GM12878 (cell line): ENCODE measurements around the gene SLC31A2. TPM values are rescaled to one million over a fixed set of nuclear protein-coding genes. Genes with fewer than 3 reads are reported as not detected.
A peak's percentile ranks its signal among the peaks of the same experiment; 100 is the strongest.

Source experiments
- ATAC-seq: fragments of 200-7000 bp; cut with Tn5 transposase; 3 replicates; pipeline ENCODE4 v1.9.1; 2020; ENCODE audit warnings: mild to moderate bottlenecking, moderate library complexity
- BruUV-seq: library from RNA; stranded (reverse); fragments of 400-500 nt; replicated peaks from 2 replicates; lab custom pipeline; 2021; lab: Mats Ljungman, UMichigan
- CTCF ChIA-PET: fragments of 300-600 bp; sonication (Branson Sonifier 250); formaldehyde crosslinking; extraction: SDS; loops from one replicate; lab custom pipeline; 2021; ENCODE audit warnings: inconsistent platforms; lab: Yijun Ruan, JAX
- POLR2A ChIA-PET: fragments of 350-600 bp; formaldehyde crosslinking; extraction: SDS; loops from one replicate; lab custom pipeline; 2021; ENCODE audit warnings: inconsistent platforms; lab: Charles Lee
- RAD21 ChIA-PET: fragments of 300-600 bp; sonication (Branson Sonifier 250); formaldehyde crosslinking; loops from one replicate; lab custom pipeline; 2023; ENCODE audit warnings: antibody characterized with exemption; ENCODE audit not compliant: unreplicated experiment; lab: Charles Lee
- SMC1A ChIA-PET: fragments of 300-600 bp; sonication (Branson Sonifier 250); formaldehyde crosslinking; loops from one replicate; lab custom pipeline; 2023; ENCODE audit not compliant: unreplicated experiment, uncharacterized antibody; lab: Charles Lee
- DNase-seq: peaks from one replicate; pipeline ENCODE4 v3.0.0-alpha.2; 2011; ENCODE audit warnings: low read depth, low spot score
- FAIRE-seq: peaks from 3 replicates; lab custom pipeline; 2011; peaks lifted over from hg19 to GRCh38; lab: Jason Lieb, UNC
- H2AFZ ChIP-seq: 2 replicates; pipeline ENCODE4 v1.6.0; 2011; ENCODE audit warnings: low read depth, low read length, control low read depth; ENCODE audit not compliant: control insufficient read depth
- H3K27ac ChIP-seq: 2 replicates; pipeline ENCODE4 v1.5.1; 2011; ENCODE audit warnings: control low read depth; ENCODE audit not compliant: control insufficient read depth, insufficient read depth
- H3K27me3 ChIP-seq, 2 experiments: replicated peaks in 1 of 2; 2 replicates each; pipeline versions ENCODE4 v1.6.0 to v1.6.1; 2011; ENCODE audit warnings: low read length in 1 of 2; ENCODE audit not compliant: control insufficient read depth in 2 of 2, insufficient read depth in 2 of 2
- H3K36me3 ChIP-seq, 2 experiments: 2 replicates each; pipeline ENCODE4 v1.5.1; 2011; ENCODE audit warnings: low read length in 1 of 2; ENCODE audit not compliant: control insufficient read depth in 2 of 2, insufficient read depth in 2 of 2
- H3K4me1 ChIP-seq: 2 replicates; pipeline ENCODE4 v1.6.1; 2011; ENCODE audit warnings: mild to moderate bottlenecking, low read length, moderate library complexity, mixed read lengths; ENCODE audit not compliant: control insufficient read depth, insufficient read depth
- H3K4me2 ChIP-seq: 2 replicates; pipeline ENCODE4 v1.6.0; 2011; ENCODE audit warnings: control low read depth; ENCODE audit not compliant: control insufficient read depth, insufficient read depth
- H3K4me3 ChIP-seq: fragments of 200-600 bp; sonication (generic); 2 replicates; pipeline ENCODE4 v1.5.1; 2016
- H3K79me2 ChIP-seq: 2 replicates; pipeline ENCODE4 v1.6.0; 2011; ENCODE audit warnings: low read length; ENCODE audit not compliant: control insufficient read depth, insufficient read depth
- H3K9ac ChIP-seq: 2 replicates; pipeline ENCODE4 v1.8.0; 2011; ENCODE audit warnings: low read length, control low read depth, mixed read lengths; ENCODE audit not compliant: control insufficient read depth, insufficient read depth
- H3K9me3 ChIP-seq: replicated peaks from 3 replicates; pipeline ENCODE4 v1.5.1; 2011; ENCODE audit warnings: mild to moderate bottlenecking, low read length; ENCODE audit not compliant: control insufficient read depth, insufficient read depth
- H4K20me1 ChIP-seq: 2 replicates; pipeline ENCODE4 v1.6.0; 2011; ENCODE audit not compliant: control insufficient read depth, insufficient read depth
- CBX3 ChIP-seq: fragments of 200-600 bp; sonication (generic); IDR thresholded peaks from 2 replicates; pipeline ENCODE4 v1.6.1; 2016; ENCODE audit warnings: low read depth, borderline replicate concordance
- EGR1 ChIP-seq, 2 experiments: IDR thresholded peaks; 1 replicate in 1 of 2; 2 replicates in 1 of 2; pipeline ENCODE4 v1.6.1; 2011 to 2012; ENCODE audit warnings: low read depth in 2 of 2, low read length in 2 of 2, borderline replicate concordance in 1 of 2, mild to moderate bottlenecking in 1 of 2, moderate library complexity in 1 of 2
- ESRRA ChIP-seq: IDR thresholded peaks from 2 replicates; pipeline ENCODE4 v1.6.1; 2012; ENCODE audit warnings: mild to moderate bottlenecking, low read length, improper control_type of control experiment
- RELA ChIP-seq: fragments of 450-650 bp; IDR thresholded peaks from 2 replicates; pipeline ENCODE4 v1.8.0; 2014; ENCODE audit warnings: borderline replicate concordance; ENCODE audit not compliant: partially characterized antibody
- SRF ChIP-seq, 2 experiments: IDR thresholded peaks; 2 replicates each; pipeline ENCODE4 v1.6.1; 2011; ENCODE audit warnings: low read depth in 2 of 2, low read length in 2 of 2, mild to moderate bottlenecking in 1 of 2, moderate library complexity in 1 of 2
- STAT1 ChIP-seq: fragments of 450-650 bp; conservative IDR thresholded peaks from 2 replicates; pipeline ENCODE4 v1.6.1; 2014; ENCODE audit warnings: antibody characterized with exemption, mild to moderate bottlenecking
- YY1 ChIP-seq: IDR thresholded peaks from 2 replicates; pipeline ENCODE4 v1.6.1; 2011; ENCODE audit warnings: low read depth, mild to moderate bottlenecking, low read length
- WGBS: methylation state at CpG from one replicate; pipeline ENCODE4 v1.1.6; 2016; ENCODE audit warnings: low lambda C conversion rate; ENCODE audit not compliant: insufficient replicate concordance, insufficient coverage; ENCODE audit errors: missing lambda C conversion rate; 5-methylcytosine and 5-hydroxymethylcytosine counted together
- in situ Hi-C: fragments of 300-500 bp; cut with MboI; formaldehyde crosslinking; loops from 9 replicates; pipeline ENCODE4 v1.14.3; 2018; ENCODE audit warnings: mixed read lengths
- intact Hi-C: fragments of 100-400 bp; cut with micrococcal nuclease; formaldehyde crosslinking; loops from one replicate; pipeline ENCODE4 v1.14.2; 2022; ENCODE audit not compliant: unreplicated experiment
- polyA plus RNA-seq, 11 experiments: library from polyadenylated mRNA; depleted of rRNA in 4 of 11; unstranded in 6 of 11; stranded (reverse) in 5 of 11; fragments of >200 nt; fragmentation: Nextera tagmentation in 4 of 11; fragmentation: Illumina TruSeq in 1 of 11; extraction: Ambion mirVana in 4 of 11; extraction: Trizol in 1 of 11; gene quantifications; 1 replicate in 1 of 11; 2 replicates in 10 of 11; pipeline versions ENCODE4 v1.2.1 to v1.2.3, GENCODE V29; 2011 to 2016; ENCODE audit warnings: inconsistent platforms in 2 of 11, missing spikeins in 2 of 11, low read depth in 1 of 11
- total RNA-seq, 4 experiments: library from RNA; depleted of rRNA in 3 of 4; stranded (reverse); fragments of >200 nt in 3 of 4; fragmentation: Illumina TruSeq in 1 of 4; extraction: Trizol in 1 of 4; gene quantifications; 2 replicates each; pipeline versions ENCODE4 v1.2.1 to v1.2.3, GENCODE V29; 2013 to 2021

The SLC31A2 gene
- total and polyA plus RNA-seq, 10 of the 15 experiments (the other 5 are each of a cell fraction or from before 2014, with no cell fraction given), result 0.09 to 1.9 (median 0.93) TPM

DNA sequence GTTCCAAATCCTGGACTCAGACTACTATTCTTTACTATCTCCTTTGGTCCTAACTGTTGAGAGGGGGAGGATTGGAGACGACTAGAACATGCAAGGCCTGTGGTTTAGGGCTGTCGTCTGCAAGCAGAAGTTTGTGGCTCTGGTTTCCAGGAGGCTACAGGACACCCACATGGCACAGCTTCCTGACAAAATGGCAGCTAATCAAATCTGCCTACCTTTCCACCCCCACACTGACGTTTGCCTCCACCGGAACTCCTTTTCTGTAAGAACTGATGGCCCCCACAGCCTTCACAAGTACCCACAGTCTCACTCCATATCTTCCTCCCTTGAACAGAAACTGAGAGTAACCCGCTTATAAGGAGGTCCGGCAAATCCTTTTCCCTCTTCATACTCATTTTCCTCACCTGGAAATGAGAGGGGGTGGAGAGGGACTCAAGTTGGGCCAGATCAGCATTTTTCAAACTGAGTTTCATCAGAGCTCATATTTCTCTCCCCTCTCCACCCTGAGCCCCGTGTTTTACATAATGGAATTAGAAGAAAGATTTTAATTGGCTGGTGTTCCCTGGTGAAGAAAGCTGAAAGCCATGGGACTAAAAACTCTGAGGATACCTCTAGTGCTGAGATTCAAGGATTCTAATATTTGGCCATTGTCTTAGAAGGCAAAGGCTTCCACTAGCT lies 5.2 kb downstream of the SLC31A2 start:
- no TSS peak for BruUV-seq
- Histone ChIP-seq H3K36me3 (peaks cover 0 to under 1% of the 10 kb centered on the region in 2 experiments; a peak in 2 of 4 replicates), H4K20me1 (no peaks in the 10 kb centered on the region), H3K27ac (no peak overlapping the region), H3K4me3 (no peak overlapping the region), H3K9ac (no peak overlapping the region), H2AFZ (no peak overlapping the region), H3K9me3 (no peaks in the 10 kb centered on the region), H3K27me3 (no peaks in the 10 kb centered on the region), H3K79me2 (no peaks in the 10 kb centered on the region), H3K4me2 (no peak overlapping the region), H3K4me1 (no peaks in the 10 kb centered on the region)
- WGBS, result 28% methylated on average over 7 of the region's 7 CpGs
- in situ Hi-C loops (no loop called here), intact Hi-C loops (no loop called here)
- TF ChIP-seq ESRRA (no peak), CBX3 (no peak), RELA (no peak), SRF (IDR thresholded peaks at IDR 0.05; ENCODE audit: low read depth in 2 of 2, low read length in 2 of 2) (peak; percentile 45 to 81; a peak in 2 of 4 replicates), EGR1 (IDR thresholded peaks at IDR 0.05; ENCODE audit: borderline replicate concordance in 1 of 2, low read depth in 2 of 2, low read length in 2 of 2) (0 out of 3 replicates have a peak, but pooled peaks of 1 of the 2 experiments have one; percentile 23), STAT1 (no peak), YY1 (0 out of 2 replicates have a peak, but pooled peaks have one; percentile 39)
- ChIA-PET RAD21 (interaction anchor here (1.0 kb wide), 1 partner anchor 64 kb away, joined by 3 read pairs; no protein-coding TSS in a partner anchor), CTCF (interaction anchor here (1.2 kb wide), 1 partner anchor 44 kb away, joined by 5 read pairs; no protein-coding TSS in a partner anchor), SMC1A (interaction anchor here (0.6 to 1.5 kb wide), 3 partner anchors 19 to 119 kb away, joined by 3 to 4 read pairs (median 4); partner anchors contain the start of gene CDC26), POLR2A (no interaction called here)
- no peak for ATAC-seq
- no peak for DNase-seq
- no peak for FAIRE-seq
